GM18526 (cell line): ENCODE measurements around the gene TMEM30A.
A peak's percentile ranks its signal among the peaks of the same experiment; 100 is the strongest.

ENCODE experiments used
- POLR2A ChIP-seq: IDR thresholded peaks from 3 replicates; pipeline ENCODE4 v1.6.1; 2011; ENCODE audit not compliant: insufficient read length; ENCODE audit errors: extremely low read depth

TMEM30A gene

DNA sequence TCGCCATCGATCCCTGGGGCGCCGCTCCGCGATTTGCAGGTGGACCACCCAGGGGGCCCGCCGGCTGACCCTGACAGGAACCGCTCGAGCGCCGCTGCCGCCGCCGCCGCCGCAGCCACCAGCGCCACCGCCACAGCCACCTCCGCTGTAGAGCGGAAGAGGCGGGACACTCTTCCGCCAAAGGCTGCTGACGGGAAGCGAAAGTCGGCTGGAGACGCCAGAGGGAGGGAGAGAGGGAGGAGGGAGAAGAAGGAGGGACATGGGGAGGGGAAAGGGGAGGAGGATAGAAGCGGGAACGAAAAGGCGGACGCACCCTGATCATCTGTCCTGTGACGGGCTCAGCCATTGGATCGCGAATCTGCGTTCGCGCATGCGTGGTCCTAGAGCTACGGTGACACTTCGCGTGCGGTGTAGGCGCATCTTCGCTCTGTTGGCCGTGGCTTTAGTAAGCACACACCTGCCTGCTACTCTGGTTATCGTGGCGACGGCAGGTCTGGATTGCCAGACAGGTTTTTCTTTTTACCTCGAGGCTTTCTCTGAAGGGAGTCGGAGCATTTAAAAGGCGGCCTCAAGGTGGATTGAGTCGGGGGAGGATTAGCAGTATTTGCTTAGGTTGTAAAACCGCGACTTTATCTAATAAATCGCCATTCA, at the start of gene TMEM30A:
TSS of gene TMEM30A (minus strand) at position 161 of the 651 bp plus-strand sequence. CDS start at position 7, 154 bp downstream.
- TF ChIP-seq POLR2A, result peak; percentile 96

DNA sequence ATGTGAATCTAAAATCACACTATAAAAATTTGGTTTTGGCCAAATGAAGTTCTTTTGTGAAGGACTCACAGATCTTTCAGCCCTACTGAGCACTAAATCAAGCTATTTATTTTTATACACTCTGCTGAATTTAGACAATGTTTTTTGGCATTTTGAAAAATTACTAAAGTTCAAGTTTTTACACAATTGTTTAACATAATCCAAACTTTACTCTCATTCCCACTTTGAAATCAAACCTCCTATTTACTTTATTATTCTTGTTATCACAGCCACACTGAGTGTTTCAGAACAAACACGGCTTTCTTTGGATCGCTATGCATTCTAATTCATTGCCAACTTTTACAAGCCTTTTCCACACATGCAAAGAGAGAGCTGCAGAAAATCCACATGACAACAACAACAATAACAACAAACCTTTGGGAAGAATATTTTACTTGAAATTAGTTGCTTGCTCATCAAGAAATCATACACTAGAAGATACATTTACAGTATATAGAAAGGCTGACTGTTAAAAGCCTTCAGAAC, 49.1 kb upstream of the TMEM30A start:
- TF ChIP-seq POLR2A, result no peak

DNA sequence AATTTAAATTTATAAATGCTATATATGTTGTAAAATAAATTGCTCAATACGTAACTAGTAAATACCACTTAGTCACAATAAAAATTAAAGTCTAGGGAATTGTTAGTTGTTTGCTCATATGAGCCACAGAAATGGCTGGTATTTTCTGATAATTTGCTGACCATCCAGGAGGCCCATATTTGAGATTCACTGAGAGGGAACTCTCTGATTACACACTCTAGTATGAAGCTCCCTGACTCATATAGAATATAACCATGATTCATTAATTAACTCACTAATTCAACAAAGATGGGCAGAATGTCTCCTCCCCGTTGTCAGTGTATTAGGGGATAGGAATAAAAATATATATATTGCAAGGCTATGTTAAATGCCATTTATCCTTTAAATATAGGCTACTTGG, 46.6 kb upstream of the TMEM30A start:
- no peak for TF ChIP-seq POLR2A

DNA sequence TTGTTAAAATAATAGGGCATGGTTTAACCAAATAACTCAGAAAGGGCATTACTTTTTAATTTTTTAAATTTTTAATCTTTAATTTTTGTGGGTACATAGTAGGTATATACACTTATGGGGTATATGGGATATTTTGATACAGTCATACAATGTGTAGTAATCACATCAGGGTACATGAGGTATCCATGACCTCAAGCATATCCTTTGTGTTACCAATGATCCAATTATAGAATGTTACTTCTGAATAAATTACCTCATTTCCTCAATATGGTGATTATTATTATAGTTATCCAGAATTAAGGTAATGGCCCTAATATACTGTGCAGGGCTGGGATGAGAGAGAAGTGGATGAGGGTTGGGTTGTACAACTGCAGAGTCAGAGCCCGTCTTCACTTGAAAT, 45.1 kb upstream of the TMEM30A start:
- TF ChIP-seq POLR2A, result no peak

DNA sequence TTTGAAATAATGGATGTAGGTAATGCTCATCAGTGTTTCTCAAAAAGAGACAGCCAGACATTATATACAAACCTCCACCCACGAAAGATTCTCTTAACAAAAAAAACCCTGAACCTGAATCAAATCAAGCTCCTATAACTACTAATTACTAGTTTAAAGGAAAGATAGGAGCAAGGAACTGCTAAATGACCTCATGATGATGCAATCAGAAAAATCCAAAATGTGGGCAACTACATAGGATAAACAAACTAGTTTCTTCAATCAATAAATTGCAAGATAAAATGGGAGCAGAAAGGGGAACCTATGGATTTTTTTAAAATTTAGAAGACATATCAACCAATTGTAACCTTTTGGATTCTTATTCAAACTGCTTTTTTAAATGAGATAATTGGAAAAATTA, 43.2 kb upstream of the TMEM30A start:
- no peak for TF ChIP-seq POLR2A

DNA sequence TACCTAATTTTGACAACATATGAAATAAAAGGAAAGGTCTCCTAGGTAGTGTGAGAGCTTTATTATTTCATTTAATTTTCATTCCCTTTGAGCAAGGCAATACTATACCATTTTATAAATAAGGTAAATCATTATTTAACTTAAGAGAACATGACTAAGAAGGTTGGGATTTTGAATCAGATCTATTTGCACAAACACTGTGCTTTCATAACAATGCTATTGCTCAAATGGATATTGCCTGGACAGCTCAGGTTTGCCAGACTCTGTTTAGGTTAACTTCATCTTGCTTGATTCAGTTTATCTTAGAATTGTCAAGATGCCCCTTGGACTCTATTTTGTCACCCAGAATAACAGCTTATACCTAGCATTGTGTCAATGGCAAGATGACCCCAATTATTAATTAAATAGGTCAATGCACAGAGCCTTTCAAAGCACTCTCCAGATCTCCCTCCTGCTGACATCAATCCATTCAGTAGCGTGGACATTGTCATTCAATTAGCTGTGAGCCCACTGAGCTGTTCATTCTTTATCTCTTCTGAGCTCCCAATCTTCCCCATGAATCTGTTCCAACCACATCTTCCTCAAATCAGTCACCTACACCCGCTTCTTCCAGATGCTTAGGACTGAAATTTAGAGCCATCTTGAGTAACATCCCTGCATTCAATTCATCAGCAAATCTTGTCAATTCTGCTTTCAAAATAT, 42.1 kb upstream of the TMEM30A start:
- no peak for TF ChIP-seq POLR2A

DNA sequence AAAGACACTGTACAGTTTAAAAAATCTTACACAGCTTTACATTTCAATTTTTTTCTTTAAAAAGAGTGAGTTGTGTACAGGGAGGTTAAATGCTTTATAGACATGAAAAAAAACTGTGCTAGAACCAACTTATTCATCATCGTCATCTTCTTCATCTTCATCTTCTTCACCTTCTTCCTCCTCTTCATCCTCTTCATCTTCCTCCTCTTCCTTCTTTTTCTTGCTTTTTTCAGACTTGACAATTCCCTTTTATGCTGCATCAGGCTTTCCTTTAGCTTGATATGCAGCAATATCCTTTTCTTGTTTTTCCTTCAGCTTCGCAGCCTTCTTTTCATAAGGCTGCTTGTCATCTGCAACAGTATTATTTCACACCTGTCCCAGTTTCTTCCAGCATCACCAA, 34.3 kb upstream of the TMEM30A start:
- TF ChIP-seq POLR2A, result no peak

DNA sequence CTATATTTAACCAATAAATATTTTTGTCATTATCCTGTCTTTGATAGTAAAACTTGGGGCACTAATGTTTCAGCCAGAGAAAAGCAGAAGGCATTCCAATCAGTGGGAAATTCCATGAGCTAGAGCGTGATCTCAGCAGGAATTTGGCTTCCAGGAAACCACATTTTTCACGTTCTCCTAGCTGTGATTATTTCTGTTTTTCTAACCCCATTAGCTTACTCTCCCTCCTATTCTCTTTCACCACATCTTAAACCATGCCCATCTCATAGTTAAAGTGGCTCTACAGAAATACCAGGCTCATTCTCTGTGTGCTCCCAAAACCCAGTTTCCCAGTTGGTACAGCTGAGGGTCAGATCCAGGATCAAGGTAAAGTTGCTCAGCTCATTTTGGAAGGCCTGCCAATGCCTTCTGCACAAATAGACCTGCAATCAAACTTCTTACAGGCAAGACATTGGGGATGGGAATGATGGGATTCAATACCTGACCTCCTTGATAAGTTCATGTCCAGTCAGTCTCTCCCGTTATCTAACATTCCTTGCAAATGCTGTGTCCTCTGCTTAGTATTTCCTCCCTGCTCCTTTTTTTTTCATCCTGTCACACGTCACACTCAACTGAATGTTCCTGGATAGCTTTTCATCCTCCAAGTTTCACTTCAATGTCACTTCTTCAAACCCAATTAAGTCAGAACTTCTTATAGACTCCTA, 33.1 kb upstream of the TMEM30A start:
- no peak for TF ChIP-seq POLR2A

DNA sequence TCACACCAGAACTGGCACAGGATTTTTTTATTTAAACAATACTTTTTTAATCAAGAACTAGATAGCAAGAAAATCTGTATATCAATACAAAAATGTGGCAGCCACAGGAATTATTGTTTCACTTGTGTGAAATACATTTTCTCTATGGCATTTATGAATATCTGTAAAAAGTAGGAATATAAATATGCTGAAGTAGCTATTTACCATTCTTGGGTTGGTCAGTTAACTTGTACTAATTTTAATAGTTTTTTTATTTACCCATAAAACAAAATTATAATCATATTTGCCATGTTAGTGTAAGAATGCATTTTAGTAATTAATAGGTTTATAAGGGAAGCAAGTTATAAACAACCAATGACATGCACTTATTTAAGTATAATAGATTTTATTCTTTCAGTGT, 31.4 kb upstream of the TMEM30A start:
- TF ChIP-seq POLR2A, result no peak

DNA sequence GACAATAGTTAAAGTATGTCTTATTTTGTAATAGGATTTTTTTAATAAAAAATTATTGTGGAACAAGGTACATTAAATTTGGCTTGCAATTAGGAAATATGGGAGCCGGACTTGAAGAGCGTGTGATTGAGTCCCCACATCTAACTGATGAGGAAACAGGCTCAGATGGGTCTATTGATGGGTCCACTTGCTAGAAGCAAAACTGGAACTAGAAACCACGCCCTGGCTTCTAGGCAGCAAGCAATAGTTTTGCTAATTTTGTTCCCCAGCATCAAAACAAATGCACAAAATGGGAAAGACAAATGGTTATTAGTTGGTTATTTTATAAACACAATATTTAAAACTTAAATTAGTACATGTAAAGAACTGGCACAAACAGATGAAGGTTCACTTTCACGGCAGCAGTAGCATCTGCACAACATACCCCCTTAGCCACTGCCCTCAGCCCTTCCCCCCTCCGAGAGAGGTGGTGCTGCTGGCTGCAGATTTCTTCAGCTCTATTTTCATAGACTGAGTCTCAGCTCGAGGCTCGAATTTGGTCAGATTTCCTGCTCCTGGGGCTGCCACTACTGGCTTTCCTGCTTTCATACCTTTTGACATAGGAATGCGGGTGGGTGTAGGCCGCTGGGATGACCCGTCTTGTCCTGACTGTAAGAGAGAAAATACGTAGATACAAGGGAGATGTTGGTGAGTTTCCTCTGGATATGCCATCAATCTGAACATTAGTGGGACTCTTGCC, 23.8 kb upstream of the TMEM30A start:
- TF ChIP-seq POLR2A, result no peak

DNA sequence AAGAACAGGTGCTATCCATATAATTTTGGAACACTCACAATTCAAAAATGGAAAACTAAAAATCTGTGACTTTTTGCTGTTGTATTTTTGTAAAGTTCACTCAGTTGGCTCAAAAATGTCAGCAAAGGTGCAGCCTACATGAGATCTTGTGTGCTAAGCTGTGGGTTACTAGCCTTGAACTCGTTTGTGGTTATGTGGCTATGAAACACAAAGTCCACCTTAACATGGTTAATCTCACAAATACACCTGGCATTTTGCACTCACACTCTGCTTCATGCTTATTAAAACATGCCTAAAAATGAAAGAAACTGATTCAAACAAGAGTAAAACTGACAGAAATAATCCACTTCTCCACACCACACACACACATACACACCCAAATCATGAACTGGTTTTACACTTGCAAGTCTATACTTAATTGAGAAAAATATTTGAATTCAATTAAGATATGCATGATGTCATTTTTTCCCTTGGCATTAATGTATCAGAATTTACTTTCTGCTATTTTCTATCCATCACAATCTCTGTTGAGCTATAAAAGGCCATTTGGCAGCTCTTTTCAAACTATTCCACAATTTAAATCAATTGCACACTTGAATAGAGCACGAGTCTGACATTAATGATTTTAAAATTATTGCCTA, 22.9 kb upstream of the TMEM30A start:
- no peak for TF ChIP-seq POLR2A

DNA sequence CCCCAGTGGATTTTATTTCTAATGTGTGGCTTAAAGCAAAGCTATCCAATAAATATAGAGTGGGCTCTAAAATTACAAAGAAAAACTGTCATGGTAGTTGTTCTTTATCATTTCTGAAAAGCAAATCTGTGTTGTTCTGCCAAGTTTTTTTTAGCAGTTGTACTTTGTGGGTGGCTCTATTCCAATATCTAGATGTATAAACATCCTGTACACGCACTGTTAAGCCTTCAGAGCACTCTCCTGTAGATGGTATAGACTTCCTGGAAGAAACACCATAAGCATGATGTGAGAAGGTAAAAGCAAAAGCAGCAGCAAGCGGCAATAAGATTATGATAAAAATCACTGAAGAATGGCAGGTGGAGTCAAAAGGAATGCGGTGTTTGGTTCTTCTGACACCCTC, 21.5 kb upstream of the TMEM30A start:
- TF ChIP-seq POLR2A, result no peak

DNA sequence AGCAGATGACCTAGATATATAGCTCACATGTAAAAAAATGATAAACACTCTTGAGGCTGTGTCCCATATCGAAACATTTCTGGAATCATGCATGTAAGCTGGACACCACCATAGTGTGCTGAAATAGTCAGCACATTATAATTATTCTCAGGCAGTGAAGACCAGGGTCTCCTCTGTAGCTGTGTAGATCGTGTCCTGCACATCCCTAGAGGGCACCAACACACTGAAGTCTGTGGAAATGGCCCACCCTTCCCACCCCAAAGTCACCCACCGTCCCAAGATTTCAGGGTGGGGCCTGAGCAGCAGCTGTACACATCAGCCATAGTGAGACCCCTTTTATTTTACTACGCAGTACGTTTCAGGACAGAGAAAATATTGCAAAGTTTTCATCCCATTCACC, 21.0 kb upstream of the TMEM30A start:
- TF ChIP-seq POLR2A, result no peak

DNA sequence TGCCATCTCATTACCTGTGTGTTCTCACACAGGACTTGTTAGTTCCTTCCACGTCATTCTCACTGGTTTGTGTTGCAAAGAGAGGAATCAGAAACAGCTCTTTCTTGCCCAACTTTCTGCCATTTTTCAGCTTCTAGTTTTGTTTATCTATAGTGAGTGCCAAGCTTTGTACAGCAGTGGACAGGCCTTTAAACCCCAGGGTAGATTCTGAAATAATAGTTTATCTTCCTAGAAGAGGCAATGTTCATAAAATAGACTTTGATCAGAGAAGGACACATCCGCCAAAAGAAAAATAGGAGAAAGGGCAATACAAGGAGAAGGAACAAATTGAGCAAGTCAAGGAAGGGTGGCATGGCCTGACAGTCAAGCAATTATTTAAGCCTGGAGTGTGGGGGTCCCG, 17.7 kb upstream of the TMEM30A start:
- no peak for TF ChIP-seq POLR2A

DNA sequence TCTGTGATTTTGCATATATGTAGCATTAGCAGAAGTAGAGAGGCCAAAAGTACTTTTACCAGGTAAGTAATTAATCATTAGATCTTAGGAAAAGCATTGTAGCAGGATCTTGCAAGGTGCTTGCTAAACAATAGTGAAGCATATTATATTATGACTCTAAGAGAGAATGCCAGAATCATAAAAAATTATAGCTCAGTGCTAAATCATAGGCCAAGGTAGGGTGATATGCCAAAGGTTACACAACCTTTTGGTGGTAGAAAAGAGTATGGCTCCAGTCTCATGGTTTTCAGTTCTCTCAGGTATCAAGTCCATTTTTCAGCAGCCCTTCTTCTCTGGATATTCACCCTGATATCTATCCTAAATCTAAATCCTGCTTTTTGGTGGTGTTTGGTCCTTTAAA, 16.9 kb upstream of the TMEM30A start:
- no peak for TF ChIP-seq POLR2A

DNA sequence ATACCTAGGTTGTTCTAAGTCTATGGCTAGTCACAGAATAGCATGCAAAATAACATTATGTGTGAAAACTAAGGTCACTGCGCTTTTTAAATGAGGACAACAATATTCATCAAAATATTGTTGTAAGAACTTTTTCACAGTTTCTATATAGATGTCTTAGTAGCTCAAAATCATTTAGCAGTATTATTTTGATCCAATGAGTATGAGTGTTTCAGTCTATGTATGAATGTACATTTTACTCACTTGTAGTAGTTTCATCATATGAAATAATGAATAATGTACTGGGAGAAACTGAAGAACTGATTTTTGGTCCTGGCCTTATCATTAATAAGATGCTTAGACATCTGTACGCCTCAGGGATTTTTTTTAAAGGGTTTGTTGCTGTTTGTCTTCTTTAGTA, 16.5 kb upstream of the TMEM30A start:
- TF ChIP-seq POLR2A, result no peak

DNA sequence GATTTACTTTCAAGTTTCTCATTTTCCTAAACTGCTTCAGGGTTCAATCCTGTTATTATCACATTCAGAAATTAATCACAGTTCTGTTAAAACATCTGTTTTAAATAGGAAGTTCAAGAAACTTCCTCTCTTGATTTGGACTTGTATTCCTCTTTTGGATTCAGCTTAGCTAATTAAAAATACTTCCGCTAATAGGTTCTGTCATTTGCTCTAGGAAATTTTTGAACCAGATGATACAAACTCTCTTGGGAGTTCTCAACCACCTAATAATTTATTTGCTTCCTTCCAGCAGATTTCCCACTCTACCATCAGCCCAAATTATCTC, 15.9 kb upstream of the TMEM30A start:
- TF ChIP-seq POLR2A, result no peak
